RCC 7860 (cell line): ENCODE results near the gene PDLIM5.
"Not testable (repeated sequence)": the region's sequence is repeated elsewhere in the genome, so short reads cannot be mapped to it uniquely, and the experiment has no call there.

Source experiments
- DNase-seq: peaks from one replicate; pipeline ENCODE4 v3.0.0-alpha.2; 2015; ENCODE audit warnings: low spot score
- FAIRE-seq: peaks from 2 replicates; lab custom pipeline; 2012; peaks lifted over from hg19 to GRCh38; lab: Jason Lieb, UNC

The PDLIM5 gene

GRCh38 chr4:94551643-94552564 lies 100.2 kb downstream of the PDLIM5 start:
- FAIRE-seq, result peak; percentile 74
- no peak for DNase-seq

GRCh38 chr4:94556047-94556446 lies 104.3 kb downstream of the PDLIM5 start:
- FAIRE-seq, DNase-seq: not testable (repeated sequence)

GRCh38 chr4:94557632-94558031 lies 105.9 kb downstream of the PDLIM5 start:
- not testable (repeated sequence) for DNase-seq, FAIRE-seq

DNA sequence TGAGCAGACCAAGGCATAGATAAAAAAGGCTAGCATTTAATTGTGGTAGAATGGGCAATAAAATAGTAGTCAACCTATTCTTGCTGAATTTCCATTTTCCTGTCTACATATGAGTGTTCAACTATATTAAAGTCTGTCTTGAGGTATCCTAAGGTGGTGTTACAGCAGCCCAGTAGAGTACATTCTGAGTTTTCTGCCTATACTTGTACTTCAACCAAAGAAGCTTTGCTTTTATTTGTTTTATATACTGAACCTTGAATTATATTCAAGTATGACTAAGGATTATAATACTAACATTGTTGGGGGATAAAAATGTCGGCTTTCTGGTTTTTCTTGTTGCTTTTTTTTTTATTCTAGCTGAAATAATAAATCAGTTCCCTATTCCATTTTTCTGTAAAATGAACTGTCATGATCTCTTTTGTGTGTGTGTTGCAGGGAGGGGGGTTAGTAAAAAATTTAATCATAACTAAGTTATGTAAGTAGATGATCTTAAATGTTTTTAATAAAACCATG lies 106.7 kb downstream of the PDLIM5 start:
- FAIRE-seq (no peak), DNase-seq (no peak)

DNA sequence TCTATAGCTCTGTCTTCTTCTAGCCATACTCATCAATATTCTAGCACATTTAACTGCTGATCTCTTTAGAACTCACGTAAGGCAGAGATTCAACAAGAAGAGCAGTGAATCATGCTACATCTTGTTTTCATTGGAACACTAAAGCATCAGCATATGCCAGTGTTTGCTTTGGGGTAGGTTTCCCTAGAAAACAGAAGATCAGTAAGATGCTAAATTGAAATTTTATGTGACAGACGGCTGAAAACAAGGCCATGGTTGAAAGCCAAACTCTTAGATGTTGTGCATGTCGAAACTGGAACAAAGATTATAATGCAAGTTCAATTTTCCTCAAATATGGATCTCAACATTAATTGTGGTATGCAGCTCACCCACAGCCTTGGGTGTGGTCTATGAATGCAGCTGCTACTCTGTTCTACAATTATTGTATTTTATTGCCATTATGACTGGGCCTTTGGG lies 107.6 kb downstream of the PDLIM5 start:
- DNase-seq (no peak), FAIRE-seq (no peak)

GRCh38 chr4:94561249-94562024 lies 109.7 kb downstream of the PDLIM5 start:
- FAIRE-seq (no peak), DNase-seq (no peak)

- DNase-seq, result no peak
- no peak for FAIRE-seq
These were observed 110.5 kb downstream of the PDLIM5 start for GRCh38 chr4:94562285-94562684.

- no peak for FAIRE-seq
- DNase-seq, result no peak
These were observed 112.5 kb downstream of the PDLIM5 start for GRCh38 chr4:94564252-94564651.

- FAIRE-seq (no peak), DNase-seq (no peak)
These were observed 114.7 kb downstream of the PDLIM5 start for GRCh38 chr4:94566420-94566819.

- FAIRE-seq (no peak), DNase-seq (no peak)
These were observed 116.1 kb downstream of the PDLIM5 start for GRCh38 chr4:94567811-94568210.

- FAIRE-seq, result no peak
- no peak for DNase-seq
These were observed 118.8 kb downstream of the PDLIM5 start for GRCh38 chr4:94570558-94570957.

DNA sequence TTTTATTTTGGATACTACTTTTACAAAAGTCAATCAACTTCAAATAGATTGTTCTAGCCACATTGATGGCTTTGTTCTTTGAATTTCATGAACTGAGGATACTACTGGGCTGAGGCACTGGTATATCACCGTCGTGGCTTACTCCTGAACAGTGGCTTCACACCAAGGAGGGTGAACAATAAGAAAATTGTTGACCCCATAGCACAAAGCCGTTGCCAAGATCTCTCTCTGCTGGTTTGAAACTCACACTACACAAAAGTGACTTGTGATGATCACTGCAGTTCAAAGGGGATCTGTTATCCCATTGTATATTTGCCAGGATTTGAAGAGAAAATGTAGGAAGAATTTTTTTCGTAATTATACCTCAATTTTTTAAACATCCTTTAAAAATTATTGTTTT lies 119.6 kb downstream of the PDLIM5 start:
- FAIRE-seq, result no peak
- DNase-seq, result no peak

GRCh38 chr4:94571715-94572114 lies 120.0 kb downstream of the PDLIM5 start:
- FAIRE-seq, result no peak
- DNase-seq, result no peak

DNA sequence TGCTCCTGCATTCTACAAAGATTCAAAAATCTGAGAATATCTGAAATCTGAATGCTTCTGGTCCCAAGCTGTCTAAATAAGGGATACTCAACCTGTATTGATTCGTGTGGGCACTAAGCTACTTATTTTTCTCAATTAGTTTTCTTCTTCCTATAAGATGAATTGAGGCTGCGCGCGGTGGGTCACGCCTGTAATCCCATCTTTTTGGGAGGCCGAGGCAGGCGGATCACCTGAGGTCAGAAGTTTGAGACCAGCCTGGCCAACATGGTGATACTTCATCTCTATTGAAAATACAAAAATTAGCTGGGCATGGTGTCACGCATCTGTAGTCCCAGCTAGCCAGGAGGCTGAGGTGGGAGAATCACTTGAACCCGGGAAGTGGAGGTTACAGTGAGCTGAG lies 122.3 kb downstream of the PDLIM5 start:
- FAIRE-seq (no peak), DNase-seq (no peak)

- DNase-seq, result no peak
- FAIRE-seq, result no peak
These were observed 122.9 kb downstream of the PDLIM5 start for GRCh38 chr4:94574616-94575015.

GRCh38 chr4:94575652-94576051 lies 123.9 kb downstream of the PDLIM5 start:
- FAIRE-seq (no peak), DNase-seq (no peak)

DNA sequence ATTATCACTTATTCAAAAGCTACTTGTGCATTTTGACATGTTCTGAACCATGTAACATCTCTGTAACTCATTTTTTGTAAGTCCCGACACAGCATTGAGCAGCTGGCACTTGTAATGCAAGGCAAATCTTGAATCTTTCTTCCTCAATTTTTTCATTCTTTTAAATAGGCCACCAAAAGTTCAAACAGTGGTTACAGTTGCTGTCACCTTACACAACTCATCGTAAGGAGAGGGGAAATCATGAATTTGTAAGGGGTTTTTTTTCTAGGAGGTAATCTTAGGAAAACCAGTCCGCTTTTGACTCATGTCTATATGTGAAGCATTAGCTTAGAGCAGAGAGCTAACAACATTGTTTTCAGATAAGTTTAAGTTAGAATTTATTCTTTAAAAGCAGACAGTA lies 124.5 kb downstream of the PDLIM5 start:
- FAIRE-seq, result no peak
- no peak for DNase-seq

DNA sequence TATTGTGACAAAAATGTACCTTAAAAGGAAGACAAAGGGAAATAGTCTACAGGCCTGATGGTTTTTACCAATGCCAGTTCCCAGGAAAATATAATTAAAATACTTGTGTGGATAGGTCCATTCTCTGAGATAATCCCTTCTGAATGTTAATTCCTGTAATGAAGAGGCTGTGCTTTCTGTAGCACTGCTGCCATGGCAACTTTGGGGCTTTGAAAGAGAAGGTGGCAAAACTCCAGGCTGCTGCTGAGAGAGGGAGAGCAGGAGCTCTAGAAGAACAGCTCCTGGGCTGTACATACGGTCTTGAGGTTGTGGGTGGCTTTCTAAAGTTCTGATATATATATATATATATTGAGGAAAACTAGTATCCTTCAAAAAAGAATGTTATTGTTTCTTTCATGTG lies 125.4 kb downstream of the PDLIM5 start:
- DNase-seq, result no peak
- FAIRE-seq, result no peak

GRCh38 chr4:94578195-94578594 lies 126.5 kb downstream of the PDLIM5 start:
- no peak for FAIRE-seq
- DNase-seq, result no peak

DNA sequence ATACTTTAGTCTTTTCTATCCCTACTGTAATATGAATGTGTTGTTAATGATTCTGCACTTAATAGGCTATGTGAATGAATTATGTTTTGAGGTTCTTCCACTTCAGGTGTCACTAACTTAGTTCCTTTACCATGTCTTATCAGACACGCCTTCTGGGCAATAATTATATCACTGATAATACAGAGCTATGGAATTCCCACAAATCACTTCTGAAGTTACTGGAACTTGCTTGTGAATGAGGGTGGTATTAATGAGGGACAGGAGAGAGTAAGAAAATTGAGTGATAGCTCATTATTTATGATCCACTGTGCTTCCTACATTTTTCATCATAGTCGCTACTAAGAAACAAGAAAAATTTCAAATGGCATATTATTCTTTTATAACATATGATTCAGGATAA lies 130.0 kb downstream of the PDLIM5 start:
- DNase-seq (no peak), FAIRE-seq (no peak)

GRCh38 chr4:94582517-94582916 lies 130.8 kb downstream of the PDLIM5 start:
- FAIRE-seq, result no peak

More at GRCh38 chr4:94582517-94582916, 130.8 kb downstream of the PDLIM5 start:
- peak; percentile 16 for DNase-seq
